SK-N-SH treated with all-trans-retinoic acid at 6 μM for 48 hours (cell line): Measurements from ENCODE around the gene CALM3.
A peak's percentile ranks its signal among the peaks of the same experiment; 100 is the strongest.

Source experiments
- ATAC-seq: fragments of 200-7000 bp; cut with Tn5 transposase; 3 replicates; pipeline ENCODE4 v1.9.1; 2020; ENCODE audit warnings: mild to moderate bottlenecking, moderate library complexity
- ARNTL ChIP-seq: fragments of 450-650 bp; formaldehyde crosslinking; IDR thresholded peaks from 2 replicates; pipeline ENCODE4 v1.5.0; 2020; ENCODE audit warnings: low read depth, mild to moderate bottlenecking, moderate library complexity, borderline replicate concordance
- BACH2 ChIP-seq: fragments of 250-450 bp; sonication (Bioruptor Pico); IDR thresholded peaks from 2 replicates; pipeline ENCODE4 v1.9.0; 2021; ENCODE audit warnings: mild to moderate bottlenecking, borderline replicate concordance
- CSDC2 ChIP-seq: fragments of 250-450 bp; sonication (Bioruptor Pico); IDR thresholded peaks from 2 replicates; pipeline ENCODE4 v1.5.0; 2020; ENCODE audit warnings: mild to moderate bottlenecking, moderate library complexity
- ESRRG ChIP-seq: fragments of 250-450 bp; sonication (Bioruptor Pico); IDR thresholded peaks from 2 replicates; pipeline ENCODE4 v1.6.1; 2021; ENCODE audit warnings: mild to moderate bottlenecking
- GLIS3 ChIP-seq: fragments of 250-450 bp; sonication (Bioruptor Pico); IDR thresholded peaks from 2 replicates; pipeline ENCODE4 v1.5.0; 2020; ENCODE audit warnings: mild to moderate bottlenecking, moderate library complexity
- ISL1 ChIP-seq: fragments of 250-450 bp; sonication (Bioruptor Pico); IDR thresholded peaks from 2 replicates; pipeline ENCODE4 v2.1.2; 2022; ENCODE audit warnings: mild to moderate bottlenecking, moderate library complexity
- OSR1 ChIP-seq: fragments of 250-450 bp; sonication (Bioruptor Pico); IDR thresholded peaks from 2 replicates; pipeline ENCODE4 v1.8.0; 2022; ENCODE audit warnings: moderate library complexity, mild to moderate bottlenecking, inconsistent platforms
- PPARA ChIP-seq: fragments of 250-450 bp; sonication (Bioruptor Pico); IDR thresholded peaks from 2 replicates; pipeline ENCODE4 v1.5.0; 2020; ENCODE audit warnings: mild to moderate bottlenecking, borderline replicate concordance
- RARB ChIP-seq: fragments of 250-450 bp; sonication (Bioruptor Pico); IDR thresholded peaks from 2 replicates; pipeline ENCODE4 v1.8.0; 2021; ENCODE audit warnings: mild to moderate bottlenecking, moderate library complexity
- SNAI2 ChIP-seq: fragments of 250-450 bp; sonication (Bioruptor Pico); IDR thresholded peaks from 2 replicates; pipeline ENCODE4 v1.5.0; 2020; ENCODE audit warnings: mild to moderate bottlenecking, moderate library complexity
- TCF4 ChIP-seq: fragments of 250-450 bp; sonication (Bioruptor Pico); IDR thresholded peaks from 2 replicates; pipeline ENCODE4 v1.8.0; 2021; ENCODE audit warnings: mild to moderate bottlenecking, moderate library complexity, borderline replicate concordance
- TOX ChIP-seq: fragments of 250-450 bp; sonication (Bioruptor Pico); IDR thresholded peaks from 2 replicates; pipeline ENCODE4 v1.8.0; 2021; ENCODE audit warnings: mild to moderate bottlenecking, moderate library complexity, borderline replicate concordance
- ZC3H10 ChIP-seq: fragments of 250-450 bp; sonication (Bioruptor Pico); IDR thresholded peaks from 2 replicates; pipeline ENCODE4 v1.5.1; 2021; ENCODE audit warnings: mild to moderate bottlenecking, moderate library complexity
- ZFP3 ChIP-seq: fragments of 250-450 bp; sonication (Bioruptor Pico); IDR thresholded peaks from 2 replicates; pipeline ENCODE4 v1.5.0; 2020; ENCODE audit warnings: mild to moderate bottlenecking, moderate library complexity
- ZFP30 ChIP-seq: fragments of 450-650 bp; formaldehyde crosslinking; IDR thresholded peaks from 2 replicates; pipeline ENCODE4 v1.5.0; 2022; ENCODE audit warnings: mild to moderate bottlenecking, moderate library complexity
- ZNF565 ChIP-seq: fragments of 450-650 bp; formaldehyde crosslinking; conservative IDR thresholded peaks from 2 replicates; pipeline ENCODE4 v1.5.0; 2020; ENCODE audit warnings: low read depth, mild to moderate bottlenecking, moderate library complexity
- ZNF70 ChIP-seq: fragments of 450-650 bp; formaldehyde crosslinking; IDR thresholded peaks from 2 replicates; pipeline ENCODE4 v1.5.0; 2020; ENCODE audit warnings: mild to moderate bottlenecking, moderate library complexity
- ZNF8 ChIP-seq: fragments of 450-650 bp; formaldehyde crosslinking; IDR thresholded peaks from 2 replicates; pipeline ENCODE4 v1.5.0; 2020; ENCODE audit warnings: mild to moderate bottlenecking, moderate library complexity
- TF ChIP-seq, protein P1 (sequence below): fragments of 250-450 bp; sonication (Bioruptor Pico); IDR thresholded peaks from 2 replicates; pipeline ENCODE4 v1.5.0; 2020; ENCODE audit warnings: mild to moderate bottlenecking, moderate library complexity
- TF ChIP-seq, protein P2 (sequence below): fragments of 250-450 bp; sonication (Bioruptor Pico); IDR thresholded peaks from 2 replicates; pipeline ENCODE4 v1.8.0; 2020; ENCODE audit warnings: mild to moderate bottlenecking, moderate library complexity, borderline replicate concordance
- TF ChIP-seq, protein P3 (sequence below): fragments of 250-450 bp; sonication (Bioruptor Pico); IDR thresholded peaks from 2 replicates; pipeline ENCODE4 v1.5.1; 2020; ENCODE audit warnings: low read depth, mild to moderate bottlenecking, moderate library complexity
- TF ChIP-seq, protein P4 (sequence below): fragments of 250-450 bp; sonication (Bioruptor Pico); IDR thresholded peaks from 2 replicates; pipeline ENCODE4 v1.5.1; 2021; ENCODE audit warnings: mild to moderate bottlenecking, moderate library complexity
- TF ChIP-seq, protein P5 (sequence below): fragments of 250-450 bp; sonication (Bioruptor Pico); IDR thresholded peaks from 2 replicates; pipeline ENCODE4 v1.8.0; 2021; ENCODE audit warnings: low read depth, mild to moderate bottlenecking, moderate library complexity, borderline replicate concordance

The CALM3 gene

DNA sequence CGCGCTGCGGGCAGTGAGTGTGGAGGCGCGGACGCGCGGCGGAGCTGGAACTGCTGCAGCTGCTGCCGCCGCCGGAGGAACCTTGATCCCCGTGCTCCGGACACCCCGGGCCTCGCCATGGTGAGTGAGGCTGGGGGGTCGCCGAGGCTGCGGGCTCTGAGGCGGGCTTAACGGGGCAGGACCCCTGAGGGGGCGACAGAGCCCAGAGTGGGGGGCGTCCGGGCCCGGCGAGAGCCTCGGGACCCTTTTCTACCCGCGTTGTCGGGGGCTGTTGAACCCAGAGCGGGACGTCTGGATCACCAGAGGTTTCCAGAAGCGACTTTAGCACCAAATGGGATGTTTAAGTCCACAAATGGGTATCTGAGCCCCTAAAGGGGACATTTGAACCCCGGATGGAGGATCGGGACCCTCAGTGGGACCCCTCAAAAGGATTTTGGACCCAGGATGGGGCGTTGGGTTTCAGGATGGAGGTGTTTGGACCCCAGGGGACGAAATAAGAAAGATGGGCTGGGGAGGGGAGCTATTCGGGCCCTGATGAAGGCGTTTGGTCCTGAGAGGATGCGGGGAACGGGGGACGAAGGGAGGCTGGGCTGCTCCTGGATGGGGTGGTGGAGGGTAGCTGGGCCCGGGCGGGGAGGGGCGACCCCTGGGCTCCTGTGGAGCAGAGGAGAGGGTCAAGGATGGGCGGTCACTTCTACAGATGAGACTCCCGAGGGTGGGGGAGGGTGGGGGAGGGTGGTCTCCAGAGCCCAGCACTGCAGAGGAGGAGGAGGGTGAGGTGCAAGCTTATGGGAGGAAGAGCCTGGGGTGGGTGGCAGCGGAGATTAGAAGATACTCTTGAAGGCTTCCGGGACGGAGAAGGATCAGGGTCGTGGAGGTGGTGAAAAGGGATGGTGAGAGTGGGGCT is at the start of gene CALM3:
TSS of gene CALM3 (plus strand) at position 13 of the 907 bp plus-strand sequence. CDS start at position 118, 105 bp downstream.
- peak; percentile 4; the same call in 2 of the 3 replicates for ATAC-seq

DNA sequence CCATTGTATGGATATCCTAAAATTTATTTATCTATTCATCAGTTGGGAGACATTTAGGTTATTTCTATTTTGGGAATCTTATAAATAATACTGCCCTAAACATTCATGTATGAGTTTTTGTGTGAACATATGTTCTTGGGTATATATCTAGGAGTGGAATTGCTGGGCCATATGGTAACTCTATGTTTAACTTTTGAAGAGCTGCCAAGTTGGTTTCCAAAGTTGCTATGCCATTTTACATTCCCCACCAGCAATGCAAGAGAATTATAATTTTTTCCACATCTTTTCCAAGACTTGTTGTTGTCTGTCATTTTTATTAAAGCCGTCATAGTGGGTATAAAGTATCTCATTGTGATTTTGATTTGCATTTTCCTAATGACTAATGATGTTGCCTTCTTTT is 48.2 kb upstream of the CALM3 start:
- TF ChIP-seq ZFP30 (CRISPR knock-in tag) = no peak
- peak; percentile 45; the same call in 1 of the 2 replicates for TF ChIP-seq ZNF8
- TF ChIP-seq, protein P1, sequence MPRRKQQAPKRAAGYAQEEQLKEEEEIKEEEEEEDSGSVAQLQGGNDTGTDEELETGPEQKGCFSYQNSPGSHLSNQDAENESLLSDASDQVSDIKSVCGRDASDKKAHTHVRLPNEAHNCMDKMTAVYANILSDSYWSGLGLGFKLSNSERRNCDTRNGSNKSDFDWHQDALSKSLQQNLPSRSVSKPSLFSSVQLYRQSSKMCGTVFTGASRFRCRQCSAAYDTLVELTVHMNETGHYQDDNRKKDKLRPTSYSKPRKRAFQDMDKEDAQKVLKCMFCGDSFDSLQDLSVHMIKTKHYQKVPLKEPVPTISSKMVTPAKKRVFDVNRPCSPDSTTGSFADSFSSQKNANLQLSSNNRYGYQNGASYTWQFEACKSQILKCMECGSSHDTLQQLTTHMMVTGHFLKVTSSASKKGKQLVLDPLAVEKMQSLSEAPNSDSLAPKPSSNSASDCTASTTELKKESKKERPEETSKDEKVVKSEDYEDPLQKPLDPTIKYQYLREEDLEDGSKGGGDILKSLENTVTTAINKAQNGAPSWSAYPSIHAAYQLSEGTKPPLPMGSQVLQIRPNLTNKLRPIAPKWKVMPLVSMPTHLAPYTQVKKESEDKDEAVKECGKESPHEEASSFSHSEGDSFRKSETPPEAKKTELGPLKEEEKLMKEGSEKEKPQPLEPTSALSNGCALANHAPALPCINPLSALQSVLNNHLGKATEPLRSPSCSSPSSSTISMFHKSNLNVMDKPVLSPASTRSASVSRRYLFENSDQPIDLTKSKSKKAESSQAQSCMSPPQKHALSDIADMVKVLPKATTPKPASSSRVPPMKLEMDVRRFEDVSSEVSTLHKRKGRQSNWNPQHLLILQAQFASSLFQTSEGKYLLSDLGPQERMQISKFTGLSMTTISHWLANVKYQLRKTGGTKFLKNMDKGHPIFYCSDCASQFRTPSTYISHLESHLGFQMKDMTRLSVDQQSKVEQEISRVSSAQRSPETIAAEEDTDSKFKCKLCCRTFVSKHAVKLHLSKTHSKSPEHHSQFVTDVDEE (CRISPR knock-in tag) = no peak
- no peak for ATAC-seq

More for the DNA sequence above, at the start of gene CALM3:
- TF ChIP-seq ARNTL = no peak
- no peak for TF ChIP-seq GLIS3 (CRISPR knock-in tag)
- no peak for TF ChIP-seq ESRRG (CRISPR knock-in tag)
- no peak for TF ChIP-seq BACH2 (CRISPR knock-in tag)
- TF ChIP-seq CSDC2 (CRISPR knock-in tag) = no peak
- no peak for TF ChIP-seq ISL1
- TF ChIP-seq ZFP3 (CRISPR knock-in tag) = no peak
- TF ChIP-seq, protein P2, sequence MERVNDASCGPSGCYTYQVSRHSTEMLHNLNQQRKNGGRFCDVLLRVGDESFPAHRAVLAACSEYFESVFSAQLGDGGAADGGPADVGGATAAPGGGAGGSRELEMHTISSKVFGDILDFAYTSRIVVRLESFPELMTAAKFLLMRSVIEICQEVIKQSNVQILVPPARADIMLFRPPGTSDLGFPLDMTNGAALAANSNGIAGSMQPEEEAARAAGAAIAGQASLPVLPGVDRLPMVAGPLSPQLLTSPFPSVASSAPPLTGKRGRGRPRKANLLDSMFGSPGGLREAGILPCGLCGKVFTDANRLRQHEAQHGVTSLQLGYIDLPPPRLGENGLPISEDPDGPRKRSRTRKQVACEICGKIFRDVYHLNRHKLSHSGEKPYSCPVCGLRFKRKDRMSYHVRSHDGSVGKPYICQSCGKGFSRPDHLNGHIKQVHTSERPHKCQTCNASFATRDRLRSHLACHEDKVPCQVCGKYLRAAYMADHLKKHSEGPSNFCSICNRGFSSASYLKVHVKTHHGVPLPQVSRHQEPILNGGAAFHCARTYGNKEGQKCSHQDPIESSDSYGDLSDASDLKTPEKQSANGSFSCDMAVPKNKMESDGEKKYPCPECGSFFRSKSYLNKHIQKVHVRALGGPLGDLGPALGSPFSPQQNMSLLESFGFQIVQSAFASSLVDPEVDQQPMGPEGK (CRISPR knock-in tag) = no peak
- TF ChIP-seq ZNF70 = no peak
- TF ChIP-seq, protein P3, sequence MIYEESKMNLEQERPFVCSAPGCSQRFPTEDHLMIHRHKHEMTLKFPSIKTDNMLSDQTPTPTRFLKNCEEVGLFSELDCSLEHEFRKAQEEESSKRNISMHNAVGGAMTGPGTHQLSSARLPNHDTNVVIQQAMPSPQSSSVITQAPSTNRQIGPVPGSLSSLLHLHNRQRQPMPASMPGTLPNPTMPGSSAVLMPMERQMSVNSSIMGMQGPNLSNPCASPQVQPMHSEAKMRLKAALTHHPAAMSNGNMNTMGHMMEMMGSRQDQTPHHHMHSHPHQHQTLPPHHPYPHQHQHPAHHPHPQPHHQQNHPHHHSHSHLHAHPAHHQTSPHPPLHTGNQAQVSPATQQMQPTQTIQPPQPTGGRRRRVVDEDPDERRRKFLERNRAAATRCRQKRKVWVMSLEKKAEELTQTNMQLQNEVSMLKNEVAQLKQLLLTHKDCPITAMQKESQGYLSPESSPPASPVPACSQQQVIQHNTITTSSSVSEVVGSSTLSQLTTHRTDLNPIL (CRISPR knock-in tag) = no peak
- TF ChIP-seq, protein P4, sequence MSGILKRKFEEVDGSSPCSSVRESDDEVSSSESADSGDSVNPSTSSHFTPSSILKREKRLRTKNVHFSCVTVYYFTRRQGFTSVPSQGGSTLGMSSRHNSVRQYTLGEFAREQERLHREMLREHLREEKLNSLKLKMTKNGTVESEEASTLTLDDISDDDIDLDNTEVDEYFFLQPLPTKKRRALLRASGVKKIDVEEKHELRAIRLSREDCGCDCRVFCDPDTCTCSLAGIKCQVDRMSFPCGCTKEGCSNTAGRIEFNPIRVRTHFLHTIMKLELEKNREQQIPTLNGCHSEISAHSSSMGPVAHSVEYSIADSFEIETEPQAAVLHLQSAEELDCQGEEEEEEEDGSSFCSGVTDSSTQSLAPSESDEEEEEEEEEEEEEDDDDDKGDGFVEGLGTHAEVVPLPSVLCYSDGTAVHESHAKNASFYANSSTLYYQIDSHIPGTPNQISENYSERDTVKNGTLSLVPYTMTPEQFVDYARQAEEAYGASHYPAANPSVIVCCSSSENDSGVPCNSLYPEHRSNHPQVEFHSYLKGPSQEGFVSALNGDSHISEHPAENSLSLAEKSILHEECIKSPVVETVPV (CRISPR knock-in tag) = no peak
- TF ChIP-seq SNAI2 (CRISPR knock-in tag) = no peak
- no peak for TF ChIP-seq PPARA (CRISPR knock-in tag)
- TF ChIP-seq, protein P1 (CRISPR knock-in tag) = no peak

DNA sequence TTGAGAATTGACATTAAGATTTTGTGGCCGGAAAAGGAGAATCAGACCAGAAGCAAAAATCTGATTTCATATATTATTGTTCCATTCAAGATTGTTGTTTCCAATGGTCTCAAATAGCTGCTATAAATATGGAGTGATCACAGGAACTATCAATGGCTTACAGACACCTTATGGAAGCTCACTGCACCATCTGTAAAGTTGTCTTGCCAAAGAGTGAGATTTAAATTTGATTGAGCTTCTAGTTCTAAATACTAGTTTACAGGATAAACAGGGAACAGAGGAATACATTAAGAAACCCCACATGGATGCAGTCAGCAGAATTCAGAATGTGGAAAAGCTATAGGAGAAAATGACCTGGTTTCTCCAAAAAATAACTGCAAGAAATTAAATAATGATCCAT is 47.0 kb upstream of the CALM3 start:
- no peak for ATAC-seq
- no peak for TF ChIP-seq GLIS3 (CRISPR knock-in tag)
- no peak for TF ChIP-seq OSR1 (CRISPR knock-in tag)
- no peak for TF ChIP-seq CSDC2 (CRISPR knock-in tag)
- no peak for TF ChIP-seq ZNF70
- no peak for TF ChIP-seq ISL1
- TF ChIP-seq, protein P3 (CRISPR knock-in tag) = no peak
- no peak for TF ChIP-seq ARNTL
- TF ChIP-seq, protein P5, sequence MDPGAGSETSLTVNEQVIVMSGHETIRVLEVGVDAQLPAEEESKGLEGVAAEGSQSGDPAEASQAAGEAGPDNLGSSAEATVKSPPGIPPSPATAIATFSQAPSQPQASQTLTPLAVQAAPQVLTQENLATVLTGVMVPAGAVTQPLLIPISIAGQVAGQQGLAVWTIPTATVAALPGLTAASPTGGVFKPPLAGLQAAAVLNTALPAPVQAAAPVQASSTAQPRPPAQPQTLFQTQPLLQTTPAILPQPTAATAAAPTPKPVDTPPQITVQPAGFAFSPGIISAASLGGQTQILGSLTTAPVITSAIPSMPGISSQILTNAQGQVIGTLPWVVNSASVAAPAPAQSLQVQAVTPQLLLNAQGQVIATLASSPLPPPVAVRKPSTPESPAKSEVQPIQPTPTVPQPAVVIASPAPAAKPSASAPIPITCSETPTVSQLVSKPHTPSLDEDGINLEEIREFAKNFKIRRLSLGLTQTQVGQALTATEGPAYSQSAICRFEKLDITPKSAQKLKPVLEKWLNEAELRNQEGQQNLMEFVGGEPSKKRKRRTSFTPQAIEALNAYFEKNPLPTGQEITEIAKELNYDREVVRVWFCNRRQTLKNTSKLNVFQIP (CRISPR knock-in tag) = no peak
- no peak for TF ChIP-seq ZFP30 (CRISPR knock-in tag)
- TF ChIP-seq ESRRG (CRISPR knock-in tag) = no peak
- TF ChIP-seq ZFP3 (CRISPR knock-in tag) = no peak
- no peak for TF ChIP-seq ZNF565 (CRISPR knock-in tag)
- no peak for TF ChIP-seq ZC3H10 (CRISPR knock-in tag)
- no peak for TF ChIP-seq RARB
- no peak for TF ChIP-seq TOX (CRISPR knock-in tag)
- no peak for TF ChIP-seq TCF4 (CRISPR knock-in tag)
- TF ChIP-seq SNAI2 (CRISPR knock-in tag) = no peak
